GM23338 (cell line): ENCODE data around the gene GPR3. TPM values are rescaled to one million over a fixed set of nuclear protein-coding genes. Genes with fewer than 3 reads are reported as not detected.

Source experiments
- ATAC-seq: fragments of 200-7000 bp; cut with Tn5 transposase; 3 replicates; pipeline ENCODE4 v1.9.1; 2020
- DNase-seq: peaks from one replicate; pipeline ENCODE4 v3.0.0-alpha.2; 2015; ENCODE audit warnings: low spot score
- H2AFZ ChIP-seq: fragments of 200-600 bp; sonication (generic); 2 replicates; pipeline ENCODE4 v1.8.0; 2016; ENCODE audit warnings: antibody characterized with exemption, mild to moderate bottlenecking, moderate library complexity
- H3F3A ChIP-seq: fragments of 200-600 bp; sonication (generic); replicated peaks from 2 replicates; pipeline ENCODE4 v1.8.0; 2017; ENCODE audit warnings: antibody characterized with exemption, mixed run types, low read depth
- H3K27ac ChIP-seq: fragments of 200-600 bp; sonication (generic); 2 replicates; pipeline ENCODE4 v1.6.1; 2016; ENCODE audit warnings: low read depth
- H3K27me3 ChIP-seq: fragments of 200-600 bp; sonication (generic); 2 replicates; pipeline ENCODE4 v1.8.0; 2016; ENCODE audit warnings: mild to moderate bottlenecking, mixed run types, moderate library complexity; ENCODE audit not compliant: insufficient read depth
- H3K36me3 ChIP-seq: fragments of 200-600 bp; sonication (generic); 2 replicates; pipeline ENCODE4 v1.8.0; 2016; ENCODE audit warnings: mild to moderate bottlenecking; ENCODE audit not compliant: insufficient read depth
- H3K4me1 ChIP-seq: fragments of 200-600 bp; sonication (generic); 2 replicates; pipeline ENCODE4 v1.8.0; 2016; ENCODE audit warnings: mild to moderate bottlenecking, moderate library complexity; ENCODE audit not compliant: insufficient read depth
- H3K4me2 ChIP-seq: fragments of 200-600 bp; sonication (generic); 2 replicates; pipeline ENCODE4 v1.7.1; 2017; ENCODE audit warnings: mixed run types
- H3K4me3 ChIP-seq: fragments of 200-600 bp; sonication (generic); 2 replicates; pipeline ENCODE4 v1.6.1; 2016; ENCODE audit warnings: mixed run types
- H3K79me2 ChIP-seq: fragments of 200-600 bp; sonication (generic); replicated peaks from 2 replicates; pipeline ENCODE4 v1.8.0; 2017; ENCODE audit warnings: mild to moderate bottlenecking; ENCODE audit not compliant: insufficient read depth
- H3K9me2 ChIP-seq: fragments of 200-600 bp; sonication (generic); 2 replicates; pipeline ENCODE4 v1.8.0; 2017; ENCODE audit not compliant: insufficient read depth
- H4K20me1 ChIP-seq: fragments of 200-600 bp; sonication (generic); replicated peaks from 2 replicates; pipeline ENCODE4 v1.8.0; 2017; ENCODE audit warnings: mild to moderate bottlenecking; ENCODE audit not compliant: insufficient read depth
- H3K27ac Mint-ChIP-seq: 2 replicates; pipeline ENCODE4 v1.8.0; 2020; ENCODE audit warnings: inconsistent platforms, mild to moderate bottlenecking, moderate library complexity, mixed read lengths
- H3K27me3 Mint-ChIP-seq: 3 replicates; pipeline ENCODE4 v1.8.0; 2022; ENCODE audit warnings: low read depth, mild to moderate bottlenecking, moderate library complexity, mixed read lengths, inconsistent platforms; ENCODE audit not compliant: insufficient read depth, poor library complexity
- H3K36me3 Mint-ChIP-seq: 3 replicates; pipeline ENCODE4 v1.8.0; 2021; ENCODE audit warnings: low read depth, mild to moderate bottlenecking, inconsistent platforms, moderate library complexity, mixed read lengths
- H3K4me1 Mint-ChIP-seq: 3 replicates; pipeline ENCODE4 v1.8.0; 2020; ENCODE audit warnings: mild to moderate bottlenecking, inconsistent platforms, mixed read lengths
- H3K4me3 Mint-ChIP-seq: 3 replicates; pipeline ENCODE4 v1.8.0; 2021; ENCODE audit warnings: moderate library complexity, mild to moderate bottlenecking, inconsistent platforms, mixed read lengths
- H3K9me3 Mint-ChIP-seq: 3 replicates; pipeline ENCODE4 v1.8.0; 2020; ENCODE audit warnings: moderate library complexity, mild to moderate bottlenecking, inconsistent platforms, mixed read lengths
- CREB1 ChIP-seq: fragments of 250-450 bp; sonication (Bioruptor Pico); IDR thresholded peaks from 2 replicates; pipeline ENCODE4 v1.5.0; 2020; ENCODE audit warnings: low read depth, mild to moderate bottlenecking, moderate library complexity
- EZH2phosphoT487 ChIP-seq: fragments of 200-600 bp; sonication (generic); IDR thresholded peaks from one replicate; pipeline ENCODE4 v1.8.1; 2018; ENCODE audit warnings: antibody characterized with exemption; ENCODE audit not compliant: unreplicated experiment
- JUNB ChIP-seq: IDR thresholded peaks from one replicate; pipeline ENCODE4 v1.6.1; 2016; ENCODE audit warnings: antibody characterized with exemption; ENCODE audit not compliant: unreplicated experiment
- NANOG ChIP-seq: IDR thresholded peaks from 2 replicates; pipeline ENCODE4 v1.6.1; 2016; ENCODE audit warnings: antibody characterized with exemption, borderline replicate concordance
- POLR2AphosphoS5 ChIP-seq: IDR thresholded peaks from 2 replicates; pipeline ENCODE4 v1.6.1; 2016; ENCODE audit warnings: antibody characterized with exemption, low read depth
- REST ChIP-seq: IDR thresholded peaks from one replicate; pipeline ENCODE4 v1.6.1; 2018; ENCODE audit warnings: antibody characterized with exemption; ENCODE audit not compliant: unreplicated experiment
- STAT1 ChIP-seq: IDR thresholded peaks from one replicate; pipeline ENCODE4 v1.6.1; 2016; ENCODE audit warnings: antibody characterized with exemption; ENCODE audit not compliant: unreplicated experiment
- ZNF114 ChIP-seq: fragments of 250-450 bp; sonication (Bioruptor Pico); IDR thresholded peaks from 2 replicates; pipeline ENCODE4 v1.5.0; 2020; ENCODE audit warnings: mild to moderate bottlenecking, moderate library complexity
- ZNF331 ChIP-seq: fragments of 250-450 bp; sonication (Bioruptor Pico); IDR thresholded peaks from 2 replicates; pipeline ENCODE4 v1.5.0; 2020; ENCODE audit warnings: low read depth, mild to moderate bottlenecking, moderate library complexity
- ZNF462 ChIP-seq: fragments of 250-450 bp; sonication (Bioruptor Pico); IDR thresholded peaks from 2 replicates; pipeline ENCODE4 v1.5.0; 2020; ENCODE audit warnings: mild to moderate bottlenecking, moderate library complexity
- polyA plus RNA-seq: library from polyadenylated mRNA; unstranded; fragments of >200 nt; fragmentation: Nextera tagmentation; extraction: Ambion mirVana; gene quantifications from 2 replicates; pipeline ENCODE4 v1.2.1, GENCODE V29; 2016
- total RNA-seq: library from RNA; depleted of rRNA; stranded (reverse); fragments of >200 nt; shearing (Covaris generic); gene quantifications from 2 replicates; pipeline ENCODE4 v1.2.3, GENCODE V29; 2014

Gene GPR3
- total and polyA plus RNA-seq, 2 experiments from 2014 or later: 5.9 to 9.1 TPM

GRCh38 chr1:27342778-27343638, 49.4 kb upstream of the GPR3 start:
- Mint-ChIP-seq H3K36me3 (peaks cover 9% of the 10 kb centered on the region), H3K4me3 (peak overlapping the region; percentile 76), H3K4me1 (peaks cover 36% of the 10 kb centered on the region), H3K27ac (peak overlapping the region; percentile 46), H3K9me3 (no peaks in the 10 kb centered on the region; the same call in 2 of the 3 replicates), H3K27me3 (peaks cover 12% of the 10 kb centered on the region)
- H3K4me2 ChIP-seq: peak overlapping the region; percentile 83
- DNase-seq (no peak), ATAC-seq (peak; percentile 41)
- H3K36me3 ChIP-seq: no peaks in the 10 kb centered on the region
- H3K4me1 ChIP-seq: peaks cover 17% of the 10 kb centered on the region; the same call in 1 of the 2 replicates
- H3K4me3 ChIP-seq: peak overlapping the region; percentile 55; the same call in 1 of the 2 replicates
- H3K27ac ChIP-seq: no peak overlapping the region
- no peak overlapping the region for H2AFZ ChIP-seq
- H3K27me3 ChIP-seq: no peaks in the 10 kb centered on the region
- peaks cover under 1% of the 10 kb centered on the region for H3K79me2 ChIP-seq
- TF ChIP-seq REST (no peak), CREB1 (CRISPR knock-in tag) (no peak), JUNB (no peak), ZNF331 (CRISPR knock-in tag) (no peak), NANOG (no peak), POLR2AphosphoS5 (no peak)
- no peaks in the 10 kb centered on the region for H3K9me2 ChIP-seq
- H4K20me1 ChIP-seq: no peaks in the 10 kb centered on the region
- peaks cover 5% of the 10 kb centered on the region; the same call in 1 of the 2 replicates for H3F3A ChIP-seq

GRCh38 chr1:27343639-27344025, 48.8 kb upstream of the GPR3 start:
- no peaks in the 10 kb centered on the region; the same call in 2 of the 3 replicates for H3K9me3 Mint-ChIP-seq
- Histone ChIP-seq H4K20me1 (no peaks in the 10 kb centered on the region; the same call in 1 of the 2 replicates), H3K4me2 (peak overlapping the region; percentile 64; the same call in 1 of the 2 replicates), H3K4me1 (peaks cover 20% of the 10 kb centered on the region; the same call in 1 of the 2 replicates), H3K79me2 (peaks cover 7% of the 10 kb centered on the region), H3K36me3 (no peaks in the 10 kb centered on the region), H3K27ac (no peak overlapping the region), H3F3A (0 out of 2 replicates have a peak, but pooled peaks cover 5% of the 10 kb centered on the region), H3K27me3 (no peaks in the 10 kb centered on the region), H2AFZ (no peak overlapping the region), H3K9me2 (no peaks in the 10 kb centered on the region), H3K4me3 (no peak overlapping the region)
- peaks cover 9% of the 10 kb centered on the region for H3K36me3 Mint-ChIP-seq
- H3K27ac Mint-ChIP-seq: peak overlapping the region; percentile 46; the same call in 1 of the 2 replicates
- DNase-seq (no peak), ATAC-seq (no peak)
- peak overlapping the region; percentile 37; the same call in 1 of the 3 replicates for H3K4me3 Mint-ChIP-seq
- H3K27me3 Mint-ChIP-seq: peaks cover 14% of the 10 kb centered on the region
- peaks cover 37% of the 10 kb centered on the region for H3K4me1 Mint-ChIP-seq
- no peak for TF ChIP-seq JUNB
- no peak for TF ChIP-seq ZNF114
- no peak for TF ChIP-seq NANOG
- TF ChIP-seq ZNF462 (CRISPR knock-in tag): no peak
- no peak for TF ChIP-seq EZH2phosphoT487
- no peak for TF ChIP-seq STAT1
